Gastroesophageal sphincter (tissue), 4 donors: ENCODE measurements around the gene OR52N4. TPM values are rescaled to one million over a fixed set of nuclear protein-coding genes. Genes with fewer than 3 reads are reported as not detected.

Experiments used
- ATAC-seq: fragments of 150-250 bp; one replicate; pipeline ENCODE4 v1.9.1; 2016; ENCODE audit warnings: mild to moderate bottlenecking, moderate library complexity
- H3K27ac ChIP-seq, 4 donors: fragments of 200-600 bp; sonication (generic) in 3 of 4; 1 replicate in 3 of 4; 2 replicates in 1 of 4; pipeline ENCODE4 v1.5.1; 2016 to 2019
- H3K27me3 ChIP-seq: fragments of 200-600 bp; sonication (generic); one replicate; pipeline ENCODE4 v1.5.1; 2019
- H3K36me3 ChIP-seq, 2 donors: fragments of 200-600 bp; sonication (generic); one replicate each; pipeline ENCODE4 v1.5.1; 2019; ENCODE audit warnings: control low read depth in 1 of 2
- H3K4me1 ChIP-seq, 3 donors: fragments of 200-600 bp; sonication (generic); 1 replicate in 2 of 3; 2 replicates in 1 of 3; pipeline ENCODE4 v1.5.1; 2016 to 2019; ENCODE audit warnings: control low read depth in 2 of 3
- H3K4me3 ChIP-seq, 2 donors: fragments of 200-600 bp; sonication (generic); one replicate each; pipeline ENCODE4 v1.5.1; 2019; ENCODE audit warnings: mild to moderate bottlenecking in 1 of 2, moderate library complexity in 1 of 2
- H3K9me3 ChIP-seq, 3 donors: fragments of 200-600 bp; sonication (generic); one replicate each; pipeline ENCODE4 v1.5.1; 2017 to 2019; ENCODE audit warnings: control low read depth in 2 of 3
- CTCF ChIP-seq, 4 experiments: fragments of 200-600 bp in 2 of 4; fragments of 450-650 bp in 2 of 4; sonication (generic) in 1 of 4; IDR thresholded peaks; one replicate each; pipeline ENCODE4 v1.5.1; 2017 to 2019; ENCODE audit warnings: antibody characterized with exemption in 4 of 4, mild to moderate bottlenecking in 2 of 4, moderate library complexity in 2 of 4
- EP300 ChIP-seq: sonication (generic); formaldehyde crosslinking; IDR thresholded peaks from one replicate; pipeline ENCODE4 v1.6.1; 2017; ENCODE audit warnings: antibody characterized with exemption, mild to moderate bottlenecking
- POLR2A ChIP-seq, 2 donors: fragments of 450-650 bp; IDR thresholded peaks; one replicate each; pipeline ENCODE4 v1.6.1; 2017; ENCODE audit warnings: antibody characterized with exemption in 2 of 2, mild to moderate bottlenecking in 2 of 2, moderate library complexity in 1 of 2
- POLR2AphosphoS5 ChIP-seq: sonication (generic); formaldehyde crosslinking; IDR thresholded peaks from one replicate; pipeline ENCODE4 v1.6.1; 2017; ENCODE audit warnings: antibody characterized with exemption
- WGBS, 2 donors: methylation state at CpG; one replicate each; pipeline ENCODE4 v1.1.5; 2018; ENCODE audit warnings: low coverage in 1 of 2; 5-methylcytosine and 5-hydroxymethylcytosine counted together
- total RNA-seq, 4 donors: library from RNA; depleted of rRNA; stranded (reverse); fragments of >200 nt; gene quantifications; one replicate each; pipeline ENCODE4 v1.1.0, GENCODE V29; 2016

Gene OR52N4
- total RNA-seq, 4 donors from 2014 or later: 0.40 TPM; not detected in 3

DNA sequence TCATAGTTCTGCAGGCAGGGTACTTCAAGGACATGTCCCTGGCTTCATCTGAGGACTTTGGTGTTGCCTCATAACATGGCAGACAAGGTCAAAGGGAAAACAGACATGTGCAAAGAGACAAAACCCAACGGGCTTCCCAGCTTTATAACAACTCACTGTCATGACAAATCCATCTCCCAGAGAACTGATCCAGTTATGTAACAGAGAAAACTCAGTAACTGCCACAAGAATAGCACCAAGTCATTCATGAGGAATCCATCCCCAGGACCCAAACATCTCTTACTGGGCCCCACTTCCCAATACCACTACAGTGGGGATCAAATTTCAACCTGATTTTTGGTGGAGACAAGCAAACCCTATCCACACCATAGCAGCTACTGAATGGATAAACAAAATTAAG, 13.0 kb downstream of the OR52N4 start:
- no peak for ATAC-seq
- Histone ChIP-seq H3K36me3 (no peaks in the 10 kb centered on the region), H3K27ac (no peak overlapping the region), H3K27me3 (no peaks in the 10 kb centered on the region), H3K4me3 (no peak overlapping the region), H3K9me3 (no peaks in the 10 kb centered on the region), H3K4me1 (no peaks in the 10 kb centered on the region)
- WGBS, 2 donors: 25% methylated on average over 1 of the region's 1 CpG; no CpG with 5 or more reads in 1 of the 2 donors
- no peak for TF ChIP-seq POLR2A (IDR thresholded peaks at IDR 0.05)
- no peak for TF ChIP-seq CTCF (IDR thresholded peaks at IDR 0.05)
- no peak for TF ChIP-seq EP300
- TF ChIP-seq POLR2AphosphoS5: no peak

DNA sequence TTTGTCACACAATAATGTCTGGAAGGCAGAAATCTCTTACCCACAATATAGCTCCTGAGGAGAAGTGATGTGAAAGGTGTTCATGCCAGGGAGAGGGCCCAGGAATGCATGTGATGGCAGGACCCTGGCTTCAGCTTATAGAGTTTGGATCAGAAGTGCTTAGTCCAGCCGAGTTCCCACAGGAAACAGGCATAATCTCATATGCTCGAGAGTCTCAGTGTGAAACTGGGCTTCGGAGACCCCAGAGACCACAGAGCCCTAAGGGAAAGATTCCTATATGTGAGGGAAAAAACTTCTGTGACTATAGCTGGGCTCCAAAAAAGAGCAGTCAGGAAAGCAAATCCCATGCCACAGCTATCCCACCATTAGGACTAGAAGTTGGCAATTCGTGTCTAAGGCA, 29.2 kb downstream of the OR52N4 start, which contains the start of gene OR52N5:
Gene OR52N5 (minus strand): TSS at position 101 of the 400 bp plus-strand sequence. CDS start 4,721 bp downstream, outside the sequence.
- H3K4me1 ChIP-seq: no peaks in the 10 kb centered on the region
- H3K27me3 ChIP-seq: no peaks in the 10 kb centered on the region
- WGBS, 2 donors: 36 to 75% methylated on average over 1 to 4 of the region's 4 CpGs
- H3K36me3 ChIP-seq: no peaks in the 10 kb centered on the region
- no peak within 1 kb of the TSS for H3K27ac ChIP-seq
- no peak within 1 kb of the TSS for H3K4me3 ChIP-seq
- no peak for ATAC-seq
- TF ChIP-seq EP300 (no peak), POLR2A (IDR thresholded peaks at IDR 0.05) (no peak), CTCF (IDR thresholded peaks at IDR 0.05) (no peak), POLR2AphosphoS5 (no peak)
- no peaks in the 10 kb centered on the region for H3K9me3 ChIP-seq

DNA sequence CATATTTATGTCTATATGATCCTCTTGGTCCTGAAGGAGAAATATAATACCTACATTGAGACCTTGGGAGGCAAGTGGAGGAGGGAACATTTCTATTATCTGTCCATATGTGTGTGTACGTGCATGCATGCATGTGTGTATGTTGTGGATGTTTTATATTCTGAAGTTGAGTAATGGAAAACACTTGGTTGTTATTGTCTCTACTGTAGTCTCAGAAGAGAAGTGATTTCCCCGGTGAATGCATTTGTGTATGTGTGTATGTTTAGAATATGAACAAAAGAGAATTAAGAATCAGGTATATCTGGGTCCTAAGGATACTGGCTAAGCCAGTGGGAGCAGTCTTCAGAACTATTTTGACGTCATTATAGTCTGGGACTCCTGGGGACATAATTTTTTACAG, 37.1 kb downstream of the OR52N4 start, which contains the start of gene OR52N1:
Gene OR52N1 (minus strand): TSS at position 101 of the 400 bp plus-strand sequence. CDS start 2,449 bp downstream, outside the sequence.
- Histone ChIP-seq H3K36me3 (no peaks in the 10 kb centered on the region), H3K9me3 (no peaks in the 10 kb centered on the region), H3K27me3 (no peaks in the 10 kb centered on the region), H3K4me3 (no peak within 1 kb of the TSS), H3K4me1 (no peaks in the 10 kb centered on the region), H3K27ac (no peak within 1 kb of the TSS)
- no peak for TF ChIP-seq EP300
- no peak for TF ChIP-seq POLR2AphosphoS5
- no peak for TF ChIP-seq POLR2A (IDR thresholded peaks at IDR 0.05)
- no peak for TF ChIP-seq CTCF (IDR thresholded peaks at IDR 0.05)
- ATAC-seq: no peak
- 61 to 82% methylated on average over 3 of the region's 3 CpGs for WGBS, 2 donors

DNA sequence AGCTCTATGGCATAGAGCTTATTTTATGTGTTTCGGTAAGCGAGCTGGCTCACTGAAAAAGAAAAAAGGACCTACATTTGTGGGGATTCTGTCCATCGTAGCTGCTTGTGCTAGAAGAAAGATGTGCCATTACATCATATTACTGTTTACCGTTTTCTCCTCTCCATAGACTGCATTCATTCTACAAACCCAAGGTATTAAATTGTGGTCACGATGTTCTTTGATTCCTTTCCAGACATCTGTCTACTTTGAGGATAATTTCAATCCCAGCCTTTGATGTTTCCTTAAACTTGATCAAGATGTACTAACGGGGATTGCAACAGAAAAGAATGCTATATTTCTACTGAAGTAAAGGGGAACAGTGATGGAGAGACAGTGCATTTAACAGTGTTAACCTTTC, 42.5 kb downstream of the OR52N4 start:
- TF ChIP-seq POLR2A (IDR thresholded peaks at IDR 0.05) (no peak), POLR2AphosphoS5 (no peak), CTCF (IDR thresholded peaks at IDR 0.05) (no peak), EP300 (no peak)
- Histone ChIP-seq H3K27me3 (no peaks in the 10 kb centered on the region), H3K36me3 (no peaks in the 10 kb centered on the region), H3K4me3 (no peak overlapping the region), H3K4me1 (no peaks in the 10 kb centered on the region), H3K9me3 (no peaks in the 10 kb centered on the region), H3K27ac (no peak overlapping the region)
- ATAC-seq: no peak
- 90 to 91% methylated on average over 6 of the region's 6 CpGs for WGBS, 2 donors

DNA sequence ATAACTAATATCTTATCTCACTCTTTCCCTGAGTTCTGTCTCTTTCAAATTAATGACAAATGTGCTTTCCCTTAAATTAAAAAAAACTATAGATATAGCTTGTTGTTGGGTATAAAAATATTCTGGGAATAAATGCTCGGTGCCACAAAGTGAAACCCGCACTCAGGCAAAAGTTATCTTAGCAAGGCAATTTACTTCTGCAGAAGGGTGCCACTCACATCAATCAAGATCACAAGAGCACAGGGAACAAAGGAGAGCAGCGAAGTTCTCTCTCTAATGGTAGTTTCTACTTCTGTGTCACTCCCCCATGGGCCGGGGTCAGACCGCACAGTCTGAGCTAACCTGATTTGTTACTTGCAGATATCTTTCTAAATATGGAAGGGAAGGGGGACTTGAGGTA, 49.9 kb downstream of the OR52N4 start:
- Histone ChIP-seq H3K9me3 (no peaks in the 10 kb centered on the region), H3K27me3 (peaks cover 5% of the 10 kb centered on the region), H3K27ac (no peak overlapping the region), H3K4me1 (peaks cover 0 to 9% (median 0%) of the 10 kb centered on the region in 3 donors), H3K4me3 (no peak overlapping the region), H3K36me3 (no peaks in the 10 kb centered on the region)
- TF ChIP-seq EP300: no peak
- TF ChIP-seq POLR2A (IDR thresholded peaks at IDR 0.05): no peak
- TF ChIP-seq POLR2AphosphoS5: no peak
- TF ChIP-seq CTCF (IDR thresholded peaks at IDR 0.05): no peak
- 79 to 91% methylated on average over 4 to 5 of the region's 5 CpGs for WGBS, 2 donors
- ATAC-seq: no peak
